ENCODE data around the gene NKAPD1.
"Not testable (repeated sequence)": the region's sequence is repeated elsewhere in the genome, so short reads cannot be mapped to it uniquely, and the experiment has no call there.

NKAPD1 gene, protein sequence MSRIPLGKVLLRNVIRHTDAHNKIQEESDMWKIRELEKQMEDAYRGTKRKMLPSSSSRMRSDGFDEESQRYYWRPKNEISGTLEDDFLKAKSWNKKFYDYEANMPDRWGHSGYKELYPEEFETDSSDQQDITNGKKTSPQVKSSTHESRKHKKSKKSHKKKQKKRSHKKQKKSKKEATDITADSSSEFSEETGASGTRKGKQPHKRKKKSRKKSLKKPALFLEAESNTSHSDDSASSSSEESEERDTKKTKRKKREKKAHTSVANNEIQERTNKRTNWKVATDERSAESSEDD

DNA sequence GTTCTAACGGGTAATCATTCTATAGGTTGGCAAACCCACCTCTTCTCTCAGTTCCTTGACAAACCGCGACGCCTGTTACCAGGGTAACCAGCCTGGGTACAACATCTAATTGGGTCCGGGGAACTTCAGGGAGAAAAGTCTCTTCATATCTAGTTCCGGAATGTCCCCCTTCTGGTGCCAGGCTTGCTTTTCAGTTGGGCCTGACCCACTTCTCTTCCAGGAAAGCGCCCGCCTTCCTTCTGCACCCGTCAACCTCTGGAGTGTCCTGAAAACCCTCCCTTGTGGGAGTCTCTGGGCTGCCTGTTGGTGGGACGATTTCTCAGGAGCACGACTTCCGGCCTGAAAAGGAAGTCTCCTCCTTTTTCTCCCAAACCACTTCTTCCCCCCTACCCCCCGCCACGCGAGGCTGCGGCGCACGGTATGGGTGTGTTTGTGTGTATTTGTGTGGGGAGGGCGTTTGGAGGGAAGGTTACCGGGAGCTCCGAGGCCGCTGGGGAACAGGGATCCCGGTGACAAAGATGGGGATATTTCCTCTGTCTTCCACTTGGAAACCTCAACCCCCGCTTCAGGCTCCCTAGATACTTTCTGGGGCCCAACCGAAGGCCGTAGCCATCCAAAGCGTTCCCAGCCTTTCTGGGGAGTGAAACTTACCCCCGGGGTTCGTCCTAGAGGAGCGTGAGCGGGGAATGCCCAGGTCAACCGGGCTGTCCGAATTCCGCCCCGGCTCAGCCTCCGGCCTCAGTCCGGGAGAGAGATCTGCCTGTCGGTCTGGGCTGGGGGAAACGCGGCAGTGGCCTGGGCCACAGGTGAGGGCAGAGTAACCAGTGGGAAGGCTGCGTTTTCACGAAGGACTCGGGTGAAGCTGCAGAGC, at the start of gene NKAPD1, which contains the start of gene PIH1D2:
Gene NKAPD1, plus strand, starts transcription at position 359 of the 871 bp plus-strand sequence. CDS start 1,276 bp downstream, outside the sequence.
Gene PIH1D2, minus strand, starts transcription at position 77 of the 871 bp plus-strand sequence. CDS start 843 bp downstream, outside the sequence.
- DNase-seq (ENCODE audit: low read depth) = peak; percentile 68

DNA sequence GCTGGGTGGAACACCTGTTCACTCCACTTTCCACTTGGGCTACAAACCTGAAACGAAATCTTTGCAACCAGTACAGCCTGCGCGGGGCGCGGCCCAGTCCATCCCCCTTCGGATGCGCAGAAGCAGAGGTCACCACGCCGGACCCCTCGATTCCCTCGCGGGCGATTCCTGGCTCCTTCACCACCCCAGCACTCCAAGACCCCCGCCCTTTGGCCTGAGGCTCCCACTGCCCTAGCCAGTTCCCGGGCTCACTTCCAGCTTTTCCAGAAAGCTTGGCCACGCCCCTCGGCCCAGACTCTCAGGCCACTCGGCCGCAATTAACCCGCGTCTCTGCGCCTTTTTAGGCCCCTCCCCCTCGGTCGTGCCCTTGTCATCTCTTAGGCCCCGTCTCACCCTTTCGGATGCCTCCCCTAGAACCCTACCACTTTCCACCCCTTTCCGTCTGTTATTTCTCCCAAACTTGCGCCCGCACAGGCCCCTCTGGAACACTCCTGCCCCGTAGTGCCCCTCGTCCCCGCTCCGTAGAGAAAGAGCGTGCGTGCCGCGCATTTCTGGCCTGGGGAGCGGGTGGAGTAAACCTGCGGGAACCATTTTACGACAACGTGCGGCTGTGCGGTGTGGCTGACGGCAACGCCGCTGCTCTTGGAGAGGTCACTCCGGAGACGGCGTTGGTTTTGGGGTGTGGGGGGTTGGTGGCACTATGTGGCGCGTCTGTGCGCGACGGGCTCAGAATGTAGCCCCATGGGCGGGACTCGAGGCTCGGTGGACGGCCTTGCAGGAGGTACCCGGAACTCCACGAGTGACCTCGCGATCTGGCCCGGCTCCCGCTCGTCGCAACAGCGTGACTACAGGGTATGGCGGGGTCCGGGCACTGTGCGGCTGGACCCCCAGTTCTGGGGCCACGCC, 49.1 kb upstream of the NKAPD1 start, which contains the start of gene DLAT:
Gene DLAT, plus strand, starts transcription at position 636 of the 906 bp plus-strand sequence. Its CDS starts 65 bp downstream, at position 701.
- peak; percentile 70 for DNase-seq (ENCODE audit: low read depth)

DNA sequence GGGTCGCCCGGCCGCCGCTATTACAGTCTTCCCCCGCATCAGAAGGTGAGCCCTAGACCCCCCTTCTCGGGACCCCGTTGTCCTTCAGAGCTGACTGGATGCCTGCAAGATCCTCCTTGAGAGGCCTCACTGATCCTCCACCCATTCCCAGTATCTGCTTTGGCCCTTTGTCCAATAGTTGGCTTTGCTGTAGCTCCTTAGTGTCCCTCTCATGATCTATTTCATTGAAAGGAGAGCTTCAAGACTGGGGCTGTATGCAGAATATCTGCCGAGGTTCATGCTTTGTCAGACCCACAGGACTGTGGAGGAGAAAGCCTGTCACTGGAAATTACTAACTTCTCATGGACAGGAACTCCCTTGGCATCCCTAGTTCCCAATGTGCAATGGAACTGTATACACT, 48.4 kb upstream of the NKAPD1 start:
- DNase-seq (ENCODE audit: low read depth) = no peak

DNA sequence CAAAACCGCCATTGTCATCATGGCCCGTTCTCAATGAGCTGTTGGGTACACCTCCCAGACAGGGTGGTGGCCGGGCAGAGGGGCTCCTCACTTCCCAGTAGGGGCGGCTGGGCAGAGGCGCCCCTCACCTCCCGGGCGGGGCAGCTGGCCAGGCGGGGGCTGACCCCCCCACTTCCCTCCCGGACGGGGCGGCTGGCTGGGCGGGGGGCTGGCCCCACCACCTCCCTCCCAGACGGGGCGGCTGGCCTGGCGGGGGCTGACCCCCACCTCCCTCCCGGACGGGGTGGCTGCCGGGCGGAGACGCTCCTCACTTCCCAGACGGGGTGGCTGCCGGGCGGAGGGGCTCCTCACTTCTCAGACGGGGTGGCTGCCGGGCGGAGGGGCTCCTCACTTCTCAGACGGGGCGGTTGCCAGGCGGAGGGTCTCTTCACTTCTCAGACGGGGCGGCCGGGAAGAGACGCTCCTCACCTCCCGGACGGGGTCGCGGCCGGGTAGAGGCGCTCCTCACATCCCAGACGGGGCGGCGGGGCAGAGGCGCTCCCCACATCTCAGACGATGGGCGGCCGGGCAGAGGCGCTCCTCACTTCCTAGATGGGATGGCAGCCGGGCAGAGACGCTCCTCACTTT, 47.2 kb upstream of the NKAPD1 start:
- DNase-seq (ENCODE audit: low read depth) = not testable (repeated sequence)

DNA sequence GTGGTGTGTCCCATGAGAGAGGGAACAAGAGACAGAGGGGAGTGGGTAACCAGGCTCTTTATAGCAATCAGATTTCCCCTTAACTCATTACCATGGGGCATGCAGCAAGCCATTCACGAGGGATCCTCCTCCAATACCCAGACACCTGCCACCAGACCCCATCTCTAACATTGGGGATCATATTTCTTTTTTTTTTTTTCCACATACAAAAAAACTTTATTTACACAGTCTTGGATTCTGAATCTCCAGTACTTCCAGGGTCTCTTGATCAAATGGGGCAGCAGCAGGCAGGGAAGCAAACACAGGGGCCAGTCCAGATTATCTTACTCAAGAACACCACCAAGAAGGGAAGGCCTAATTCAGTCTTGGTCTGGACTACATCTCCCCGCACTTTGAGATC, 44.6 kb upstream of the NKAPD1 start:
- DNase-seq (ENCODE audit: low read depth) = no peak

DNA sequence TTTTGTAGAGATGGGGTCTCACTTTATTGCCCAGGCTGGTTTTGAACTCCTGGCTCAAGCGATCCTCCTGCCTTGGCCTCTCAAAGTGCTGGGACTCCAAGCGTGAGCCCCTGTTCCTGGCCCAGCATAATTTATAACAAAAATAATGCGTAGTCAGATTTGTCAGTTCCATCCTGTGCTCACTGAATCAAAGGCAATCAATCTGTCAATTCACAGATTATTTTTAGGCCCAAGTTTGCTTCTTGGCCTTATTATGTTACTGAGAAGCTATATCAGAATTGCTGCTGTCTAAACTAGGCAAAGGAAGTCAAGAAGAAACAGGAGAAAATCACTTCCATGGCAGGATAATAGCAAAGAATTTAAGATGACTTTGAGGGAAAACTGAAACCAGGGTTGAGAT, 40.2 kb upstream of the NKAPD1 start:
- no peak for DNase-seq (ENCODE audit: low read depth)

DNA sequence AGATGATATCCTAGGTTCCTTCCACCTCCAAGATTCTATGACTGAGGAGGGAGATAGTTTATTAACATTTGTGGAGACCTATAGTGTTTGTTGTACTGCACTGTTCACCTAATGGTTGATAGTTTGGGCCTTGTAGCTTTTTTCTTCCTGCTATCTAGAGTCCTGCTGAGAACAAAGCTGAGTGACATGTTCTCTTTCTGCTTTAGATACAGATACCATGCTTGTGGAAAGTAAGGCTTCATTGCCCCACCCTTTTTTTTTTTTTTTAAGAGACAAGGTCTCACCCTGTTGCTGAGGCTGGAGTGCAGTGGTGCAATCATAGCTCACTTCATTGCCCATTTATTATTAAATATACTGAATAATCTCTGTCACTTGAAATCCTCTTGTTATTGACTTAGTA, 36.6 kb upstream of the NKAPD1 start:
- no peak for DNase-seq (ENCODE audit: low read depth)

DNA sequence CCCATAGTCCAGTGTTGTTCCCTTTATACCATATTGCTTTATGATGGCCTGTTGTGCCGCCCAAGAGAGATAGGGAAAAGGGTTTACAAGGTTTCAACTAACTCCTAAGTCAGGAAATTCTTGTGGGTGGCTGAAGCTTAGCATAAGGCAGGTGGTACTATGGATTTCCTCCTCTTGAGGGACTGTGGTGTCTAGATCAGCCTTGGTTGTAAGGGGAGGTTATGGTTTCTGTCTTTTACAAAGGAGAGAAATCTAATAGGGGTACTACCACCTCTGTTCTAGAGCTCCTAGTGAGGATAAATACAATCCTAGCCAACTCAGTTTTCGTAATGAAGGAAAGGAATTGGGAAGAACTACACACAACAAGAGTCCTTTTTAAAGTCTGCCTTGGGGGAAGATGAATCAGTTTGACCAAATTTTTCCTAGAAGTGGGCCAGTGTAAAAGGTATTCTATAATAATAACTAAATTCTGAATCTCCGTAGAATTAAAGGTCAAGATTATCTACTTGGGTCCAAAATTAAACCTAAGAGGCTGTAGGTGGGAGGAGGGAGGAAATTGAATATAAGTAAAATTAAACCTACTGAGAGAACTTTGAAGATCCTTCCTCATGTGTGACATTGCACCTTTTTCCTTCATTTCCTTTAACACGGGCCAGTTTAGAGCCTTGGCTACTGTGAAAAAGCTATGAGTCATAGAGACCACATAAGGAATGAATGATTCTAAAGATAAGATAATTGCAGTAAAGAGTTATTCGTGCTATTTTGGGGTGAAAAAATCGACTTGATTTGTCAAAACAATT, 31.7 kb upstream of the NKAPD1 start:
- DNase-seq (ENCODE audit: low read depth) = no peak

DNA sequence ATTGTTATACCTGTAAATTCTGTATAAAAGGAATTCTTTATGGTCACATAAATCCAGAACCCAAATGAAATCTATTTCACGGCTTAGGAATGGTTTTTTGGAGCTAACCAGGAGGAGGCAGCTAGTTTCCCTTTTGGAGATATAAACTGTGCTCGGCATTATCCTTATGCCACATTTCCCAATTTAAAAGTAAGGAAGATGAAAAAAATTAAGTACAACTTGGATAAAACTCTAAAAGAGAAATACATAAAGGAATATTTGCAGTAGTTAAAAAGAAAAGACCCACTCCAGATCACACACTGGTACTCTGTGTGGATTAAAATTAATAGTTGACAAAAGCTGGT, 31.2 kb upstream of the NKAPD1 start:
- DNase-seq (ENCODE audit: low read depth) = no peak

DNA sequence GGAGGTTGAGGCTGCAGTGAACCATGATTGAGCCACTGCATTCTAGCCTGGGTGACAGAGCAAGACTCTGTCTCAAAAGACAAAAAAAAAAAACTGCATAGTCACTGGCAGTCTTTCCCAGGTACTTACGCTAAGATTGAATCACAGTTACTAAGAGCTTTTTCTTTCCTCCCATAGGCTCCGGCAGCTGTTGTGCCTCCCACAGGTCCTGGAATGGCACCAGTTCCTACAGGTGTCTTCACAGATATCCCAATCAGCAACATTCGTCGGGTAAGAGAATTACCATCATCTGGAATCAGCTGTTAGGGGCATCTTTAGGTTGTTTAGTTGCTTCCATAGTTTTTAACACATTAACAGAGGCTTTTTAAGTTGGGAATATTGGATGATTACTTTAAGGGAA, 29.1 kb upstream of the NKAPD1 start:
- no peak for DNase-seq (ENCODE audit: low read depth)

DNA sequence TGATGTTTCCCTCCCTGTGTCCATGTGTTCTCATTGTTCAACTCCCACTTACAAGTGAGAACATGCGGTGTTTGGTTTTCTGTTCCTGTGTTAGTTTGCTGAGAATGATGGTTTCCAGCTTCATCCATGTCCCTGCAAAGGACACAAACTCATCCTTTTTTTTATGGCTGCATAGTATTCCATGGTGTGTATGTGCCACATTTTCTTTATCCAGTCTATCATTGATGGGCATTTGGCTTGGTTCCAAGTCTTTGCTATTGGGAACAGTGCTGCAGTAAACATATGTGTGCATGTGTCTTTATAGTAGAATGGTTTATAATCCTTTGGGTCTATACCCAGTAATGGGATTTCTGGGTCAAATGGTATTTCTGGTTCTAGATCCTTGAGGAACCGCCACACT, 27.5 kb upstream of the NKAPD1 start:
- DNase-seq (ENCODE audit: low read depth) = not testable (repeated sequence)

DNA sequence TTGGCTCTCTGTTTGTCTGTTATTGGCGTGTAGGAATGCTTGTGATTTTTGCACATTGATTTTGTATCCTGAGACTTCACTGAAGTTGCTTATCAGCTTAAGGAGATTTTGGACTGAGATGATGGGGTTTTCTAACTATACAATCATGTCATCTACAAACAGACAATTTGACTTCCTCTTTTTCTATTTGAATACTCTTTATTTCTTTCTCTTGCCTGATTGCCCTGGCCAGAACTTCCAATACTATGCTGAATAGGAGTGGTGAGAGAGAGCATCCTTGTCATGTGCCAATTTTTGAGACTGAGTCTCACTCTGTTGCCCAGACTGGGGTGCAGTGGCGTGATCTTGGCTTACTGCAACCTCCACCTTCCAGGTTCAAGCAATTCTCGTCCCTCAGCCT, 25.8 kb upstream of the NKAPD1 start:
- not testable (repeated sequence) for DNase-seq (ENCODE audit: low read depth)

DNA sequence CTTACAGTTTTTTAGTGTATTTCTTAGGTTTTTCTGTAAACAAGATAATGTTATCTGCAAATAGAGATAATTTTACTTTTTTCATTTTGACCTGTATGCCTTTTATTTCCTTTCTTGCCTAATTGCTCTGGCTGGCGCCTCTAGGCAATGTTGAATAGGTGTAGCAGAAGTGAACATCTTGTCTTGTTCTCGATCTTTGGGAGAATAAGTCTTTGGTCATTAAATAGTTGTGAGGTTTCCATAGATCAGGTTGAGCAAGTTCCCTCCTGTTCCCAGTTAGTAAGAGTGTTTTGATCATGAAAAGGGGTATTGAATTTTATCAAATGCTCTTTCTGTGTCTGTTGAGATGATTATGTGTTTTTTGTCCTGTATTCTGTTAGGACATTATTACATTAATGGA, 24.3 kb upstream of the NKAPD1 start:
- no peak for DNase-seq (ENCODE audit: low read depth)

DNA sequence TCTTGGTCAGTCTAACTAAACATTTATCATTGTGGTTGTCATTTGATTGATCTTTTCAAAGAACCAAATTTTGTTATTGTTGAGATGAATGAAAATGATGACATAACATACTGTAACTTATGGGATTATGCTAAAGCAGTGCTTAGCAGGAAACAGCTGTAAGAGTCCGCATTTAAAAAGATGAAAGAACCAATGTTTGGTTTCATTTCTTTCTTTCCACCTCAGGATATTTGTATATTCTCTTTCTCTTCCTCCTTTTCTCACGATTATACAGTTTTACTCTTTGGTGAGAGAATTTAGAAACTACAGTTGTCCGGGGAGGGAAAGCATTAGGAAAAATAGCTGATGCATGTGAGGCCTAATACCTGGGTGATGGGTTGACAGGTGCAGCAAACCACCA, 23.4 kb upstream of the NKAPD1 start:
- DNase-seq (ENCODE audit: low read depth) = no peak

DNA sequence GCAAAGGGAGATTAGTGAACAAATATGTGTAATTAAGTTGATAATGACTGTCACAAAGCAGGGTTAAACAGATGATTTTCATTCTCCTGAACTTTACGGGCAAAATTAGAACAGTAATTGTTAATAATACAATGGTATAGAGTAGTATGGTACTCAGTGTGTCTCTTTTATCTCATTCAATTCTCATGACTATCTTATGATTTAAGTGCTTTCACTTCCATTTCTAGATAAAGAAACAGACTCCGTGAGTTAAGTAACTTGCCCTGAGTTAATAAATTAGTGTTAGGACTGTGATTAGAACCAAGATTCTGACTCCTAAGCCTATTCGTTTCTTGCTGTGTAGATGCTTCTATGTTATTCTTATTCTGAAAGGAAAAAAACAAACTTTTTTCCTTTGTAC, 22.3 kb upstream of the NKAPD1 start:
- no peak for DNase-seq (ENCODE audit: low read depth)

DNA sequence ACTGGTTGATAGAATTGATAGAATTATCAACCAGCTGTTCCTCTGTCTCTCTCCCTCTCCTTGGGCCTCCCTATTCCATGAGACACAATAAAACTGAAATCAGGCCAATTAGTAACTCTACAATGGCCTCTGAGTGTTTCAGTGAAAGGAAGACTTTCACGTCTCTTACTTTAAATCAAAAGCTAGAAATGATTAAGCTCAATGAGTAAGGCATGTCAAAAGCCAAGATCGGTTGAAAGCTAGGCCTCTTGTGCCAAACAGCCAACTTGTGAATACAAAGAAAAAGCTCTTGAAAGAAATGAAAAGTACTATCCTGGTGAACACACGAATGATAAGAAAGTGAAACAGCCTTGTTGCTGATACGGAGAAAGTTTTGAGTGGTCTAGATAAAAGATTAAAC, 16.9 kb upstream of the NKAPD1 start:
- no peak for DNase-seq (ENCODE audit: low read depth)

DNA sequence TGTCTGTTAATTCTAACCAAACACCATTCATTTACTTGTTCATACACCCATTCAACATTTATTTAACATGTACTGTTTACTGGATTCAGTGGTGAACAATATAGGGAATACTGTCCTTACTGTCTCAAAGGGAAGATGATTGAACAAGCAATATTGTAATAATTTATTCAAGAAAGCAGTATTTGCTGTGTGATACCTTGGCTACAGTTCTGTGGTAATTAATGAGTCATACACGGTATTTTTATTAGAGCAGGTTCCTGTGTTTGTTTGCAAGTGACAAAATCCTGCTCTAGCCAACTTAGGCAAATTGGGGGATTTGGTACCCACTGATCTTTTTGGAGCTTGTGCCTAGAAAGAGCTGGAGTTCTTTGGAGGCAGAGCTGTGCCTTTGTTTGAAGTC, 16.0 kb upstream of the NKAPD1 start:
- no peak for DNase-seq (ENCODE audit: low read depth)

DNA sequence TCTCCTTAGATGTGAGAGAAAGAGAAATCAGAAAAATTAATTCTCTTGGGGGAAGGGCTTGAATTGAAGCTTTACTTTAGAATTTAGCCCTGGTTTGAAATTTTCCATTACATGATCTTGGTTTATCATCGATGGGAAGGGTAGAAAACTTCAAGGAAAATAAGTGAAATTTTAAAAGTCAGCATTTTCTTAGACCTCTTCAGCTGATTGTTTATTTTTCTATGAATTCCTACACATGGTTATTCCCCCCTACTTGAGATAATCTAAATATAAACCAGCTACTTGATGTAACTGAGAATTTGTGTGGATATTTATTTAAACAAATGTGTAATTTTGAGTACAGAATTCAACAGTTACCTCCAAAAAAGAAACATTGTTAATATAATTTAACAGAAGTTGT, 11.2 kb upstream of the NKAPD1 start:
- DNase-seq (ENCODE audit: low read depth) = no peak

DNA sequence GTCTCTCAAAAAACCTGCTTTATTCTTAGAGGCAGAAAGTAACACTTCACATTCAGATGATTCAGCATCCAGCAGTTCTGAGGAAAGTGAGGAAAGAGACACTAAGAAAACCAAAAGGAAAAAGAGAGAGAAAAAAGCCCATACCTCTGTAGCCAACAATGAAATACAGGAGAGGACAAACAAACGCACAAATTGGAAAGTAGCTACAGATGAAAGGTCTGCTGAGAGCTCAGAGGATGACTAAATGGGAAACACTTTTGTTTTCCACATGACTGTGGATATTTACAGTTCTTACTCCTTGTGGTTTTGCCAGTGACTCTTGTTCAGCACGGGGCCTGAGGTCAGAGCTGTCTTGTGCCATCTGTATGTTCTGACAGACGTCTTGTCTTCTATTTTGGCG, 8.6 kb downstream of the NKAPD1 start:
- DNase-seq (ENCODE audit: low read depth) = no peak

DNA sequence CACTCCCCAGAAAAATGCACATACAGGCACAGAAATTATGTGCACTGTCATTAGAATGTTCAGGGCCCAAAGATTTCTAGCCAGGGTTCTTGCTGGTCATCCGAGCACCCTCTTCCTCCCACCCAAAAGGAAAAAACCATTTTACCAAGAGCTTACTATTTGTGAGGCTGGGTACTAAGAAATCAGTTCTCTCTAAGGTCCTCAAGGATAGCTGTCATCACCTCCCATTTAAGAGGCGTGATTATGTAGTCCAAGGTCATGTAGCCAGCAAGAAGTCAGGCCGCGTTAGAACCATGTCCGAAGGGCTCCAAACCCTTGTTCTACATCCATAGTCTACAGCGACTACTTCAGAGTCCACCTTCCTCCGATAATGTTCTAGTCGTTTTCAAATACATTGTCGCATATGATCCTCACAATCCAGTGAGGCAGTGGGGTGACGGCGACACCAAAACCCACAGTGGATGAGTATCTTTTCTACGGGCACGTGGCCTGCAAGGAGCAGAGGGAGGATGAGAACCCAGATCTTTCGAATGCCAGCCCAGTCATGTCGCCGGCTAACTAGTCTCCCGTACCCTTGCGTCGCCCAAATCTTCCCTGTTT, 11.8 kb downstream of the NKAPD1 start:
- DNase-seq (ENCODE audit: low read depth) = peak; percentile 1

All from stimulated activated CD8-positive, alpha-beta memory T cell treated with anti-CD3 and anti-CD28 coated beads, Interleukin-12 subunit alpha, Interleukin-12 subunit beta, amount 100 ng/mL, for 1 hour (primary cell).